Measurements from ENCODE around the gene AADACL3. TPM values are rescaled to one million over a fixed set of nuclear protein-coding genes. Genes with fewer than 3 reads are reported as not detected.

The AADACL3 gene
- total RNA-seq, 4 donors from 2014 or later = not detected

DNA sequence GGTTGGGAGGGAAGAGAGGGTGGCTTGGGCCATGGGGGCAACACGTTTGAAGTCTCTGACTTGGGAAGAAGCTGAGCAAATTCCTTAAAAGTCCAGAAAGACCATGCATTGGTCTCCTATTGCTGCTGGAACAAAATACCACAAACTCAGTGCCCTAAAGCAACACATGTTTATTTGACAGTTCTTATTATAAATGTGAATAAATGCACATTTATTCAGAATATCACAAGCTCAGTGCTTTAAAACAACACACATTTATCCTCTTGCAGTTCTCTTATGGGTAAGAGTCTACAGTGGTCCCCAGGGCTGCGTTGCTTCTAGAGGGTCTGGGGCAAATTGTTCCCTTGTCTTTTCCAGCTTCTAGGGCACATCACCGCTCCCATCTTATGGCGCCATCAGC lies 47.6 kb downstream of the AADACL3 start:
- intact Hi-C loops (cut with DNase I; ENCODE audit: low total_unique reads) = no loop called here
- Histone ChIP-seq H3K4me3 (no peak overlapping the region), H3K4me1 (no peaks in the 10 kb centered on the region), H3K36me3 (no peaks in the 10 kb centered on the region), H3K9me3 (no peaks in the 10 kb centered on the region), H3K27me3 (no peaks in the 10 kb centered on the region), H3K27ac (no peak overlapping the region)
- TF ChIP-seq, protein P1, sequence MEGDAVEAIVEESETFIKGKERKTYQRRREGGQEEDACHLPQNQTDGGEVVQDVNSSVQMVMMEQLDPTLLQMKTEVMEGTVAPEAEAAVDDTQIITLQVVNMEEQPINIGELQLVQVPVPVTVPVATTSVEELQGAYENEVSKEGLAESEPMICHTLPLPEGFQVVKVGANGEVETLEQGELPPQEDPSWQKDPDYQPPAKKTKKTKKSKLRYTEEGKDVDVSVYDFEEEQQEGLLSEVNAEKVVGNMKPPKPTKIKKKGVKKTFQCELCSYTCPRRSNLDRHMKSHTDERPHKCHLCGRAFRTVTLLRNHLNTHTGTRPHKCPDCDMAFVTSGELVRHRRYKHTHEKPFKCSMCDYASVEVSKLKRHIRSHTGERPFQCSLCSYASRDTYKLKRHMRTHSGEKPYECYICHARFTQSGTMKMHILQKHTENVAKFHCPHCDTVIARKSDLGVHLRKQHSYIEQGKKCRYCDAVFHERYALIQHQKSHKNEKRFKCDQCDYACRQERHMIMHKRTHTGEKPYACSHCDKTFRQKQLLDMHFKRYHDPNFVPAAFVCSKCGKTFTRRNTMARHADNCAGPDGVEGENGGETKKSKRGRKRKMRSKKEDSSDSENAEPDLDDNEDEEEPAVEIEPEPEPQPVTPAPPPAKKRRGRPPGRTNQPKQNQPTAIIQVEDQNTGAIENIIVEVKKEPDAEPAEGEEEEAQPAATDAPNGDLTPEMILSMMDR (IDR thresholded peaks at IDR 0.05) = no peak
- TF ChIP-seq POLR2A (IDR thresholded peaks at IDR 0.05) = no peak
- no peak for DNase-seq

DNA sequence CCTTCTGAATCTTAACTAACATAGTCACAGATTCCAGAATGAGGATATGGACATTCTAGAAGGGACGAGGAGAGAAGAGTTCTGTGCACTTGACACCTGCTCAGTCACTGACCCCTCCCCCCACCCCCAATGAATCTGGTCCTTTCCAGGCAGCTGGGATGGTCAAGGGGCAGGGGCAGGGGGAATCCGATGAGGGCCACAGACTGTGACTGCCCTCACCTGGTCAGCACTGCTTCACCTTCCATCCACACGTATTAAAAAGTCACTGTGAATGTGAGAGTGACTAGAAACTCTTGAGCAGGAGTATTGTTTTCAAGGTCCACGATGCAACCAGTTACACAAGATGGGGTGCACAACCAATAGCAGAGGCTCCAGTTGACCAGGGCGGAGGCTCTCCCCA lies 48.1 kb downstream of the AADACL3 start:
- Histone ChIP-seq H3K36me3 (no peaks in the 10 kb centered on the region), H3K9me3 (no peaks in the 10 kb centered on the region), H3K27me3 (no peaks in the 10 kb centered on the region), H3K4me3 (no peak overlapping the region), H3K27ac (no peak overlapping the region), H3K4me1 (no peaks in the 10 kb centered on the region)
- intact Hi-C loops (cut with DNase I; ENCODE audit: low total_unique reads) = no loop called here
- DNase-seq = no peak
- no peak for TF ChIP-seq POLR2A (IDR thresholded peaks at IDR 0.05)
- TF ChIP-seq, protein P1 (IDR thresholded peaks at IDR 0.05) = no peak

DNA sequence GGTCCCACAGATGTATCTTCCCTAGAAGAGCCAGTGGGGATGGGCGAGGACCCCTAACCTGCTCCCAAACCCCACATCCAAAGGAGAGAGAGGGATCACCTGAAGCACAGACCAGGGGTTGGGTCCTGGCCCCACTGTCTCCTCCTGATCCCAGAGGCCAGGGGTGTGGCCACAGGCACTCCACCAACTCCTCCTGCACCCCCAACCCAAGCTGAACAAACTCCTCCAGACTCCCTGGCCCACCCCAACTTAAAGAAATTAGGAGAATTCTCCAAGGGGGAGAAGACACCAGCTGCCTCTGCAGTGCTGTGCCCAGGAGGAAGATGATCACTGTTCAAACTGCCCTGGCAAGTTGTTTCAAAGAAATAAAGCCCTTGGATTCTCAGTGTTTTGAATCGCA lies 53.1 kb downstream of the AADACL3 start:
- DNase-seq = no peak

DNA sequence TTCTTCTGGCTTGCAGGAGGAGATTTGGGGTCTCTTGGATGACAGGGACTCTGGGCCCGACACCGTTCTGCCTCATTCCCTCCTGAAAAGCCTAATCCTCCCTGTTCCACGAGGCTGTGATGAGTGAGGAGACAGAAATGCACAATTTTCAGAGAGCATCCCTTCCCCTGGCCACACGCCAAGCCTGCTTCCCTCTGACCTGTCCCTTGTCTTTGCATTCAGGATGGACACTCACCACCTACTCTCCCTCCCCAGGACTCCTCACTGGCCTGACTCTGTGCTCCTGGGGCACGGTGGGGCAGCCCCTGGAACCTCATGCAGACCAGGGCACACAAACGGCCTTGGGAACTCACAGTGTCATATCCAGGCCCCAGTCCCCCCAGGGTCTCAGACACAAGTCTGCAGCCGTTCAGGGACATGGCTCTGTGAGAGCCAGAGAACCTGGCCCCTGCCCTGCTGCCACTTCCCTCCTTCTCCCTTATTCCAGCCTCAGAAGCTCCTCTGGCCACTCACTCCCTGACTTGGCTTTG lies 54.1 kb downstream of the AADACL3 start:
- H3K36me3 ChIP-seq = no peaks in the 10 kb centered on the region
- DNase-seq = no peak
- H3K4me3 ChIP-seq = no peak overlapping the region
- H3K27me3 ChIP-seq = no peaks in the 10 kb centered on the region
- intact Hi-C loops (cut with DNase I; ENCODE audit: low total_unique reads) = no loop called here
- TF ChIP-seq, protein P1 (IDR thresholded peaks at IDR 0.05) = no peak
- H3K27ac ChIP-seq = no peak overlapping the region
- no peaks in the 10 kb centered on the region for H3K9me3 ChIP-seq
- H3K4me1 ChIP-seq = no peaks in the 10 kb centered on the region

More for the DNA sequence above, 53.1 kb downstream of the AADACL3 start:
- Histone ChIP-seq H3K27ac (no peak overlapping the region), H3K36me3 (no peaks in the 10 kb centered on the region), H3K9me3 (no peaks in the 10 kb centered on the region), H3K27me3 (no peaks in the 10 kb centered on the region), H3K4me3 (no peak overlapping the region), H3K4me1 (no peaks in the 10 kb centered on the region)
- TF ChIP-seq, protein P1 (IDR thresholded peaks at IDR 0.05) = no peak
- TF ChIP-seq POLR2A (IDR thresholded peaks at IDR 0.05) = no peak
- intact Hi-C loops (cut with DNase I; ENCODE audit: low total_unique reads) = no loop called here

DNA sequence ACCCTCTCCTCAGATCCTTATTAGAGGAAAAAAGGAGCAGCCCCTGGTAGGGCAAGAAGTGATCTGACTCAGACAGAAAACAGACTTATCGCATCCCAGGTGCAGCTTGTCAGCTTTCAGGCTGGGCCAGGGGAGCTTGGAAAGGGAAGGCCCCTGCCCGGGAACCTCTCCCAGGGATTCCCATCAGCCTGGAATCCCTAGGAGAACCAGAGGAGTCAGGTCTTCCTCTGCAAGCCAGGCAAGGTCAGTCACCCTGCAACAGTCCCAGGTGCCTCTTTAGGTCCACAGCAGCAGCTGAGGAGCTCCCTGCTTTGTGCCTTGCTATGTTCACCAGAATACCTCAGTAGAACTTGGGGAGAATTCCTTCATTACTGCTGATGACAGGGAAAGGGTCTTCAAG lies 54.7 kb downstream of the AADACL3 start:
- no peak overlapping the region for H3K27ac ChIP-seq
- no peak for DNase-seq
- intact Hi-C loops (cut with DNase I; ENCODE audit: low total_unique reads) = no loop called here
- no peak overlapping the region for H3K4me3 ChIP-seq
- no peak for TF ChIP-seq POLR2A (IDR thresholded peaks at IDR 0.05)
- TF ChIP-seq, protein P1 (IDR thresholded peaks at IDR 0.05) = no peak
- no peaks in the 10 kb centered on the region for H3K4me1 ChIP-seq
- H3K36me3 ChIP-seq = no peaks in the 10 kb centered on the region
- H3K9me3 ChIP-seq = no peaks in the 10 kb centered on the region
- H3K27me3 ChIP-seq = no peaks in the 10 kb centered on the region

Data from uterus (tissue), 4 donors.